Liver (tissue), 9 donors: ENCODE data around the gene COP1. TPM values are rescaled to one million over a fixed set of nuclear protein-coding genes. Genes with fewer than 3 reads are reported as not detected.

Experiments
- DNase-seq: peaks from one replicate; pipeline ENCODE4 v3.0.0-alpha.2; 2017; ENCODE audit warnings: low spot score
- H3K27ac ChIP-seq, 2 donors: one replicate each; pipeline ENCODE4 v1.7.0; 2013; ENCODE audit warnings: inconsistent platforms in 2 of 2, low read length in 2 of 2, control low read depth in 1 of 2, low read depth in 1 of 2, mild to moderate bottlenecking in 1 of 2
- H3K27me3 ChIP-seq, 4 donors: one replicate each; pipeline versions ENCODE4 v1.6.1 to v1.7.0; 2013; ENCODE audit warnings: low read length in 3 of 4, inconsistent platforms in 1 of 4, mild to moderate bottlenecking in 1 of 4, moderate library complexity in 1 of 4; ENCODE audit not compliant: control insufficient read depth in 4 of 4, insufficient read depth in 4 of 4
- H3K36me3 ChIP-seq, 4 donors: one replicate each; pipeline versions ENCODE4 v1.6.1 to v1.7.0; 2013; ENCODE audit warnings: low read length in 3 of 4, mild to moderate bottlenecking in 3 of 4, low read depth in 1 of 4, moderate library complexity in 1 of 4; ENCODE audit not compliant: control insufficient read depth in 4 of 4, insufficient read depth in 3 of 4
- H3K4me1 ChIP-seq, 4 donors: one replicate each; pipeline versions ENCODE4 v1.6.1 to v1.7.0; 2013; ENCODE audit warnings: low read length in 3 of 4, mild to moderate bottlenecking in 3 of 4, moderate library complexity in 1 of 4; ENCODE audit not compliant: control insufficient read depth in 4 of 4, insufficient read depth in 4 of 4
- H3K4me3 ChIP-seq, 3 donors: one replicate each; pipeline versions ENCODE4 v1.6.1 to v1.7.0; 2013; ENCODE audit warnings: low read length in 3 of 3, control low read depth in 1 of 3, low read depth in 1 of 3, mild to moderate bottlenecking in 1 of 3
- H3K9ac ChIP-seq, 2 donors: one replicate each; pipeline ENCODE4 v1.7.0; 2013; ENCODE audit warnings: low read length in 2 of 2, mild to moderate bottlenecking in 2 of 2, moderate library complexity in 2 of 2, control low read depth in 1 of 2, low read depth in 1 of 2
- H3K9me3 ChIP-seq, 4 donors: one replicate each; pipeline versions ENCODE4 v1.6.1 to v1.7.0; 2013; ENCODE audit warnings: low read length in 3 of 4; ENCODE audit not compliant: control insufficient read depth in 4 of 4
- ATF3 ChIP-seq: IDR thresholded peaks from 2 replicates; pipeline ENCODE4 v1.6.1; 2016; ENCODE audit warnings: antibody characterized with exemption
- CTCF ChIP-seq: fragments of 150-350 bp; IDR thresholded peaks from 2 replicates; pipeline ENCODE4 v1.5.1; 2017; ENCODE audit warnings: improper control_type of control experiment, low read depth, low read length; ENCODE audit not compliant: missing input control
- EGR1 ChIP-seq, 2 donors: IDR thresholded peaks; 2 replicates each; pipeline ENCODE4 v1.6.1; 2016 to 2018; ENCODE audit warnings: antibody characterized with exemption in 2 of 2, low read depth in 2 of 2
- FOXA1 ChIP-seq: IDR thresholded peaks from 2 replicates; pipeline ENCODE4 v1.6.1; 2016; ENCODE audit warnings: antibody characterized with exemption
- FOXA2 ChIP-seq: IDR thresholded peaks from 2 replicates; pipeline ENCODE4 v1.6.1; 2016; ENCODE audit warnings: antibody characterized with exemption
- GABPA ChIP-seq, 2 donors: IDR thresholded peaks in 1 of 2; conservative IDR thresholded peaks in 1 of 2; 2 replicates each; pipeline ENCODE4 v1.6.1; 2016; ENCODE audit warnings: antibody characterized with exemption in 2 of 2, mild to moderate bottlenecking in 1 of 2, moderate library complexity in 1 of 2
- HNF4A ChIP-seq, 2 donors: conservative IDR thresholded peaks; 2 replicates each; pipeline ENCODE4 v1.6.1; 2016; ENCODE audit warnings: antibody characterized with exemption in 2 of 2, mild to moderate bottlenecking in 2 of 2
- HNF4G ChIP-seq: IDR thresholded peaks from 2 replicates; pipeline ENCODE4 v1.6.1; 2016; ENCODE audit warnings: antibody characterized with exemption
- JUND ChIP-seq, 2 donors: IDR thresholded peaks; 2 replicates each; pipeline ENCODE4 v1.6.1; 2016; ENCODE audit warnings: antibody characterized with exemption in 2 of 2
- MAX ChIP-seq: IDR thresholded peaks from 2 replicates; pipeline ENCODE4 v1.6.1; 2016; ENCODE audit warnings: antibody characterized with exemption
- NR2F2 ChIP-seq: IDR thresholded peaks from 2 replicates; pipeline ENCODE4 v1.6.1; 2016; ENCODE audit warnings: antibody characterized with exemption
- RAD21 ChIP-seq, 2 donors: IDR thresholded peaks; 2 replicates each; pipeline ENCODE4 v1.6.1; 2016; ENCODE audit warnings: antibody characterized with exemption in 2 of 2, mild to moderate bottlenecking in 2 of 2
- REST ChIP-seq: IDR thresholded peaks from 2 replicates; pipeline ENCODE4 v1.6.1; 2016; ENCODE audit warnings: antibody characterized with exemption, mild to moderate bottlenecking
- RXRA ChIP-seq, 2 donors: IDR thresholded peaks; 2 replicates each; pipeline ENCODE4 v1.6.1; 2017 to 2018; ENCODE audit warnings: antibody characterized with exemption in 2 of 2, mild to moderate bottlenecking in 1 of 2
- SP1 ChIP-seq: IDR thresholded peaks from 2 replicates; pipeline ENCODE4 v1.6.1; 2018; ENCODE audit warnings: antibody characterized with exemption, mild to moderate bottlenecking
- TAF1 ChIP-seq: conservative IDR thresholded peaks from 2 replicates; pipeline ENCODE4 v1.6.1; 2016; ENCODE audit warnings: antibody characterized with exemption, mild to moderate bottlenecking
- YY1 ChIP-seq: IDR thresholded peaks from 2 replicates; pipeline ENCODE4 v1.6.1; 2016; ENCODE audit warnings: antibody characterized with exemption, mild to moderate bottlenecking
- ZBTB33 ChIP-seq: IDR thresholded peaks from 2 replicates; pipeline ENCODE4 v1.6.1; 2016; ENCODE audit warnings: antibody characterized with exemption
- WGBS: extraction: QIAGEN DNeasy Blood & Tissue Kit; methylation state at CpG from one replicate; pipeline ENCODE4 v1.1.7; 2013; 5-methylcytosine and 5-hydroxymethylcytosine counted together
- polyA plus RNA-seq, 2 donors: library from polyadenylated mRNA; stranded (reverse) in 1 of 2; unstranded in 1 of 2; fragments of 200-250 nt in 1 of 2; fragments of >200 nt in 1 of 2; fragmentation: Nextera tagmentation in 1 of 2; extraction: Ambion mirVana in 1 of 2; gene quantifications; one replicate each; pipeline versions ENCODE4 v1.2.1 to v1.2.3, GENCODE V29; 2013 to 2015
- total RNA-seq, 2 donors: library from RNA; depleted of rRNA; stranded (reverse); fragments of >200 nt; gene quantifications; one replicate each; pipeline ENCODE4 v1.2.3, GENCODE V29; 2014
- donor health status: healthy.
- donor health status: healthy.
- donor health status: healthy.
- donor health status: healthy.
- donor health status: healthy.

The COP1 gene
- total and polyA plus RNA-seq, 4 donors = 14.7 to 35.7 (median 22.5) TPM

- H3K4me3 ChIP-seq = no peak overlapping the region
- peaks cover 0 to 12% (median 8%) of the 10 kb centered on the region in 4 donors for H3K36me3 ChIP-seq
- no peak for DNase-seq
- H3K27ac ChIP-seq = no peak overlapping the region
- H3K27me3 ChIP-seq = no peaks in the 10 kb centered on the region
- H3K4me1 ChIP-seq = no peaks in the 10 kb centered on the region
- no peak overlapping the region for H3K9ac ChIP-seq
- no peaks in the 10 kb centered on the region for H3K9me3 ChIP-seq
- no peak for TF ChIP-seq NR2F2
- no peak for TF ChIP-seq TAF1
- no peak for TF ChIP-seq REST
- no peak for TF ChIP-seq SP1
- no peak for TF ChIP-seq RXRA (IDR thresholded peaks at IDR 0.05)
- no peak for TF ChIP-seq MAX
- no peak for TF ChIP-seq ATF3
- WGBS = 97% methylated on average over 6 of the region's 6 CpGs
Measured at GRCh38 chr1:176172215-176172614, 34.9 kb downstream of the COP1 start.

- Histone ChIP-seq H3K4me1 (peaks cover 0 to 10% (median 6%) of the 10 kb centered on the region in 4 donors), H3K9me3 (no peaks in the 10 kb centered on the region), H3K27me3 (no peaks in the 10 kb centered on the region), H3K4me3 (no peak overlapping the region), H3K36me3 (peaks cover 0 to 7% (median 4%) of the 10 kb centered on the region in 4 donors), H3K27ac (no peak overlapping the region), H3K9ac (no peak overlapping the region)
- no peak for DNase-seq
- 94% methylated on average over 4 of the region's 4 CpGs for WGBS
- TF ChIP-seq TAF1 (no peak), REST (no peak), RAD21 (IDR thresholded peaks at IDR 0.05) (no peak), FOXA2 (no peak), JUND (IDR thresholded peaks at IDR 0.05) (no peak), ATF3 (no peak), ZBTB33 (no peak), FOXA1 (no peak), SP1 (no peak), EGR1 (IDR thresholded peaks at IDR 0.05; ENCODE audit: low read depth in 2 of 2) (no peak), NR2F2 (no peak), HNF4A (conservative IDR thresholded peaks at IDR 0.05) (no peak), CTCF (no peak), YY1 (no peak), HNF4G (no peak), GABPA (IDR thresholded peaks at IDR 0.05 in 1 of 2, conservative IDR thresholded peaks at IDR 0.05 in 1 of 2) (no peak), RXRA (IDR thresholded peaks at IDR 0.05) (no peak), MAX (no peak)
Measured at GRCh38 chr1:176167210-176167609, 39.9 kb downstream of the COP1 start.
